ENCODE data around the gene FKBP6. TPM values are rescaled to one million over a fixed set of nuclear protein-coding genes. Genes with fewer than 3 reads are reported as not detected.

FKBP6 gene
- polyA plus RNA-seq, 1 donor from 2014 or later, result not detected

DNA sequence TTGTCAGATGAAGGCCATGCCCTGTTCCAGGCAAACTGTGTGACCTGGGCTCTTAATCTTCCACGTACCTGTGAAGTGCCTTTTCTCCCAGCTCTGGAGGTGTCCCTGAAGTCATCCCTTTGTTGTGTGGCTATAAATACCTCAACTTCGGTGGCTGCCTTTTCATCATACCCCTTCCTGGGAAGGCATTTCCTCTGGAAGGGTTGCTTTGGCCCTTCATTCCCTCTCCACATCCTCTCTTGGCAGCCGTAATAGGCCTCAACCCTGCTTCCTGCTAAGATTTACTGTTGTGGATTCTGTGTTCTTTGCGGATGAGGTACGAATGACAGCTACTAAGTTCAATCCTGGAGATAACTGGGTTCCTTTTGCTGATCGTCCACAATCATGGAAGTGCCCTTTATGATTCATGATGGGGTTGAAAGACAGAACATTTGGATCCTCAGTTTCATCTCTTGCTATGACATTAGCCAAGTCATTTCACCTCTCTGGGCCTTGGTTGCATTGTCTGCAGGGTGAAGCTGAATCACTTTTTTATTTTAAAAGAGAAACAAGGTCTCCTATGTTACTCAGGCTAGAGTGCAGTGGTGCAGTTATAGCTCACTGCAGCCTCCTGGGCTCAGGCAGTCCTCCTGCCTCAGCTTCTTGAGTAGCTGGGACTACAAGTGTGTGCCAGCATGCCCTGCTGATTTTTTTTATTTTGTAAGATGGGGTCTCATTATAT is 23.6 kb downstream of the FKBP6 start:
- Histone ChIP-seq H3F3A (ENCODE audit: insufficient read depth, low read length, poor library complexity, severe bottlenecking) (no peaks in the 10 kb centered on the region), H3K27me3 (ENCODE audit: insufficient read depth, low read depth, low read length) (no peaks in the 10 kb centered on the region), H3K27ac (ENCODE audit: low read length) (no peak overlapping the region), H3K9me2 (ENCODE audit: insufficient read depth, low read length) (no peaks in the 10 kb centered on the region), H3K36me3 (ENCODE audit: insufficient read depth, low read length) (no peaks in the 10 kb centered on the region), H3K4me2 (ENCODE audit: low read length) (no peak overlapping the region), H3K9me3 (ENCODE audit: low read length) (no peaks in the 10 kb centered on the region), H3K4me3 (ENCODE audit: low read length) (no peak overlapping the region), H2AFZ (ENCODE audit: low read depth, low read length) (no peak overlapping the region), H4K20me1 (ENCODE audit: insufficient read depth) (no peaks in the 10 kb centered on the region), H3K9ac (ENCODE audit: low read length) (no peak overlapping the region), H3K79me2 (replicated peaks; ENCODE audit: insufficient read depth, low read length) (no peaks in the 10 kb centered on the region)
- no peak for TF ChIP-seq REST (IDR thresholded peaks at IDR 0.05; ENCODE audit: borderline replicate concordance)
- no peak for TF ChIP-seq RAD21 (conservative IDR thresholded peaks at IDR 0.05)
- TF ChIP-seq CTCF (IDR thresholded peaks at IDR 0.05; ENCODE audit: poor library complexity, severe bottlenecking), result no peak
- TF ChIP-seq EZH2 (IDR thresholded peaks at IDR 0.05; ENCODE audit: borderline replicate concordance, insufficient read depth, low read length, poor library complexity, severe bottlenecking), result no peak
- no peak for TF ChIP-seq EP300 (conservative IDR thresholded peaks at IDR 0.05; ENCODE audit: poor library complexity, severe bottlenecking)
- TF ChIP-seq POLR2AphosphoS5 (IDR thresholded peaks at IDR 0.05), result no peak
- TF ChIP-seq TAF1 (IDR thresholded peaks at IDR 0.05; ENCODE audit: low read depth), result no peak
- TF ChIP-seq MXI1 (conservative IDR thresholded peaks at IDR 0.05; ENCODE audit: poor library complexity, severe bottlenecking), result no peak
- no peak for TF ChIP-seq SMC3 (conservative IDR thresholded peaks at IDR 0.05; ENCODE audit: poor library complexity)

DNA sequence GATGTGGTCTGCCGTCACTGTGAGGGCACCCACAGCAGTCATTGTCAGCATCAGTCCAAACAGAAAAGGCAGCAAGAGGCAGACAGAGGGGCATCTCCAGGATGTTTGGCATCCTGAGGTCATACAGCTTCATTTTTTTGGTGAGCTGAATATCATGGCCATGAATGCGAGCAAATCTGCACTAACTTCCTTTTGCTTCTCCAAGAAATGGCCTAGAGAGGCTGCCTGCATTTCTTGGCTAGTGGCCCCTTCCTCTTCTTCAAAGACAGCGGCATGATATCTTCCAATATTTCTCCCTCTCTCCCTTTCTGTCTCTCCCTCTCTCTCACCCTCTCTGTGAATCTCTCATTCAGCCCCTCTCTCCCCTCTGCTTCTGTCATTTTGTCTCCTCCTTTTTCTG is 24.8 kb downstream of the FKBP6 start:
- H3K36me3 ChIP-seq (ENCODE audit: insufficient read depth, low read length), result no peaks in the 10 kb centered on the region
- no peak overlapping the region for H3K27ac ChIP-seq (ENCODE audit: low read length)
- no peaks in the 10 kb centered on the region for H3F3A ChIP-seq (ENCODE audit: insufficient read depth, low read length, poor library complexity, severe bottlenecking)
- H3K27me3 ChIP-seq (ENCODE audit: insufficient read depth, low read depth, low read length), result no peaks in the 10 kb centered on the region
- H4K20me1 ChIP-seq (ENCODE audit: insufficient read depth), result no peaks in the 10 kb centered on the region
- TF ChIP-seq REST (IDR thresholded peaks at IDR 0.05; ENCODE audit: borderline replicate concordance) (no peak), CTCF (IDR thresholded peaks at IDR 0.05; ENCODE audit: poor library complexity, severe bottlenecking) (no peak), TAF1 (IDR thresholded peaks at IDR 0.05; ENCODE audit: low read depth) (no peak), MXI1 (conservative IDR thresholded peaks at IDR 0.05; ENCODE audit: poor library complexity, severe bottlenecking) (no peak), EP300 (conservative IDR thresholded peaks at IDR 0.05; ENCODE audit: poor library complexity, severe bottlenecking) (no peak), EZH2 (IDR thresholded peaks at IDR 0.05; ENCODE audit: borderline replicate concordance, insufficient read depth, low read length, poor library complexity, severe bottlenecking) (no peak), POLR2AphosphoS5 (IDR thresholded peaks at IDR 0.05) (no peak), SMC3 (conservative IDR thresholded peaks at IDR 0.05; ENCODE audit: poor library complexity) (no peak), RAD21 (conservative IDR thresholded peaks at IDR 0.05) (no peak)
- H3K4me2 ChIP-seq (ENCODE audit: low read length), result no peak overlapping the region
- H3K9me3 ChIP-seq (ENCODE audit: low read length), result no peaks in the 10 kb centered on the region
- no peak overlapping the region for H3K9ac ChIP-seq (ENCODE audit: low read length)
- no peaks in the 10 kb centered on the region for H3K79me2 ChIP-seq (replicated peaks; ENCODE audit: insufficient read depth, low read length)
- no peaks in the 10 kb centered on the region for H3K9me2 ChIP-seq (ENCODE audit: insufficient read depth, low read length)
- no peak overlapping the region for H2AFZ ChIP-seq (ENCODE audit: low read depth, low read length)
- H3K4me3 ChIP-seq (ENCODE audit: low read length), result no peak overlapping the region

Measured in neural cell (in vitro differentiated cells).